SK-N-SH (cell line): ENCODE data around the gene CDS2. TPM values are rescaled to one million over a fixed set of nuclear protein-coding genes. Genes with fewer than 3 reads are reported as not detected.

Experiments used
- CTCF ChIA-PET: fragments of 300-600, 350-600 bp; formaldehyde crosslinking; extraction: SDS; loops from one replicate; lab custom pipeline; 2021; lab: Yijun Ruan, JAX
- POLR2A ChIA-PET: fragments of 350-600 bp; sonication (Branson Sonifier 250); formaldehyde crosslinking; extraction: SDS; loops from one replicate; lab custom pipeline; 2020; ENCODE audit warnings: antibody characterized with exemption, inconsistent platforms; lab: Yijun Ruan, JAX
- DNase-seq: peaks from one replicate; pipeline ENCODE4 v3.0.0; 2012
- H2AFZ ChIP-seq: fragments of 200-600 bp; sonication (generic); 2 replicates; pipeline ENCODE4 v1.8.1; 2016; ENCODE audit warnings: antibody characterized with exemption, mild to moderate bottlenecking, low read depth
- H3F3A ChIP-seq: fragments of 200-600 bp; sonication (generic); replicated peaks from 2 replicates; pipeline ENCODE3; 2016; ENCODE audit warnings: antibody characterized with exemption, mild to moderate bottlenecking; ENCODE audit not compliant: insufficient read depth
- H3K27ac ChIP-seq, 2 experiments: fragments of 200-500 bp in 1 of 2; fragments of 200-600 bp in 1 of 2; sonication (Bioruptor generic) in 1 of 2; sonication (generic), shearing (Covaris generic) in 1 of 2; 2 replicates each; pipeline versions ENCODE4 v1.5.1 to v1.6.1; 2014 to 2016; ENCODE audit warnings: low read depth in 2 of 2, inconsistent platforms in 1 of 2, low read length in 1 of 2, mild to moderate bottlenecking in 1 of 2, mixed read lengths in 1 of 2
- H3K27me3 ChIP-seq: fragments of 200-600 bp; sonication (generic), shearing (Covaris generic); 2 replicates; pipeline ENCODE4 v1.6.1; 2016; ENCODE audit warnings: mixed run types; ENCODE audit not compliant: insufficient read depth
- H3K36me3 ChIP-seq, 2 experiments: fragments of 200-500 bp in 1 of 2; fragments of 200-600 bp in 1 of 2; sonication (Bioruptor generic) in 1 of 2; sonication (generic) in 1 of 2; replicated peaks in 1 of 2; 2 replicates each; pipeline versions ENCODE3 to v1.5.1; 2014 to 2016; ENCODE audit warnings: low read length in 1 of 2, mild to moderate bottlenecking in 1 of 2; ENCODE audit not compliant: insufficient read depth in 2 of 2, control insufficient read depth in 1 of 2
- H3K4me1 ChIP-seq, 2 experiments: fragments of 200-500 bp in 1 of 2; fragments of 200-600 bp in 1 of 2; sonication (Bioruptor generic) in 1 of 2; sonication (generic), shearing (Covaris generic) in 1 of 2; 2 replicates each; pipeline versions ENCODE4 v1.5.1 to v1.6.1; 2014 to 2016; ENCODE audit warnings: low read depth in 1 of 2, low read length in 1 of 2, mixed run types in 1 of 2; ENCODE audit not compliant: insufficient read depth in 2 of 2, control insufficient read depth in 1 of 2
- H3K4me2 ChIP-seq: fragments of 200-600 bp; sonication (generic), shearing (Covaris generic); 2 replicates; pipeline ENCODE4 v1.6.1; 2017; ENCODE audit warnings: mixed run types
- H3K4me3 ChIP-seq, 2 experiments: fragments of 200-500 bp in 1 of 2; fragments of 200-600 bp in 1 of 2; sonication (Bioruptor generic) in 1 of 2; sonication (generic), shearing (Covaris generic) in 1 of 2; 2 replicates each; pipeline versions ENCODE4 v1.5.1 to v1.8.1; 2014 to 2016; ENCODE audit warnings: low read depth in 2 of 2, inconsistent platforms in 1 of 2, low read length in 1 of 2, mild to moderate bottlenecking in 1 of 2, mixed read lengths in 1 of 2, moderate library complexity in 1 of 2
- H3K79me2 ChIP-seq: fragments of 200-600 bp; sonication (generic); 2 replicates; pipeline ENCODE4 v1.8.1; 2017; ENCODE audit warnings: mild to moderate bottlenecking; ENCODE audit not compliant: insufficient read depth
- H3K9ac ChIP-seq: fragments of 200-600 bp; sonication (generic); 2 replicates; pipeline ENCODE4 v1.6.1; 2017; ENCODE audit warnings: mixed run types
- H3K9me2 ChIP-seq: fragments of 200-600 bp; sonication (generic); 2 replicates; pipeline ENCODE4 v1.6.1; 2017; ENCODE audit warnings: mixed run types
- H3K9me3 ChIP-seq: fragments of 200-600 bp; sonication (generic); 2 replicates; pipeline ENCODE4 v1.6.1; 2017; ENCODE audit warnings: mixed run types, mild to moderate bottlenecking, moderate library complexity
- H4K20me1 ChIP-seq: fragments of 200-600 bp; sonication (generic); 2 replicates; pipeline ENCODE4 v1.6.1; 2017; ENCODE audit warnings: mild to moderate bottlenecking, mixed run types; ENCODE audit not compliant: insufficient read depth
- CHD2 ChIP-seq: fragments of 150-350 bp; IDR thresholded peaks from 2 replicates; pipeline ENCODE4 v1.6.1; 2018; ENCODE audit warnings: low read length; ENCODE audit not compliant: partially characterized antibody
- CTCF ChIP-seq: fragments of 200-600 bp; sonication (generic); IDR thresholded peaks from 2 replicates; pipeline ENCODE4 v1.6.1; 2017; ENCODE audit warnings: antibody characterized with exemption, mild to moderate bottlenecking, moderate library complexity
- EP300 ChIP-seq, 2 experiments: IDR thresholded peaks; 2 replicates each; pipeline versions ENCODE4 v1.4.0 to v1.6.1; 2012; ENCODE audit warnings: borderline replicate concordance in 1 of 2, low read depth in 1 of 2, low read length in 1 of 2
- EZH2phosphoT487 ChIP-seq: fragments of 200-600 bp; sonication (generic); IDR thresholded peaks from 2 replicates; pipeline ENCODE4 v1.6.1; 2017; ENCODE audit warnings: low read depth, mixed run types, mild to moderate bottlenecking, antibody characterized with exemption, moderate library complexity, borderline replicate concordance
- FOSL2 ChIP-seq: IDR thresholded peaks from 2 replicates; pipeline ENCODE4 v1.4.0; 2012; ENCODE audit warnings: low read depth, mild to moderate bottlenecking, moderate library complexity, borderline replicate concordance
- FOXJ3 ChIP-seq: sonication (generic); formaldehyde crosslinking; IDR thresholded peaks from 2 replicates; pipeline ENCODE4 v1.5.1; 2020; ENCODE audit warnings: mild to moderate bottlenecking, missing genetic modification reagents
- FOXM1 ChIP-seq: IDR thresholded peaks from 2 replicates; pipeline ENCODE4 v1.4.0; 2012; ENCODE audit warnings: low read depth, mild to moderate bottlenecking
- GATA2 ChIP-seq: sonication (generic); formaldehyde crosslinking; IDR thresholded peaks from 2 replicates; pipeline ENCODE4 v1.5.0; 2020; ENCODE audit warnings: mild to moderate bottlenecking, missing genetic modification reagents
- POLR2AphosphoS5 ChIP-seq: IDR thresholded peaks from 2 replicates; pipeline ENCODE4 v1.6.1; 2012; ENCODE audit warnings: low read depth, low read length
- RAD21 ChIP-seq: IDR thresholded peaks from 2 replicates; pipeline ENCODE4 v1.6.1; 2012; ENCODE audit warnings: mild to moderate bottlenecking, low read length
- RFX5 ChIP-seq: IDR thresholded peaks from 2 replicates; pipeline ENCODE4 v1.6.1; 2012; ENCODE audit warnings: mild to moderate bottlenecking, improper control_type of control experiment, low read length
- RXRA ChIP-seq: IDR thresholded peaks from 2 replicates; pipeline ENCODE4 v1.4.0; 2012; ENCODE audit warnings: low read depth, mild to moderate bottlenecking, borderline replicate concordance
- SIN3A ChIP-seq: IDR thresholded peaks from 2 replicates; pipeline ENCODE4 v1.6.1; 2012; ENCODE audit warnings: low read depth, mild to moderate bottlenecking, low read length, moderate library complexity, borderline replicate concordance
- TAF1 ChIP-seq: IDR thresholded peaks from 2 replicates; pipeline ENCODE4 v1.6.1; 2012; ENCODE audit warnings: low read depth, mild to moderate bottlenecking, low read length, moderate library complexity, borderline replicate concordance
- USF2 ChIP-seq: fragments of 150-350 bp; IDR thresholded peaks from 2 replicates; pipeline ENCODE4 v1.6.1; 2017; ENCODE audit warnings: antibody characterized with exemption, low read length, low read depth, borderline replicate concordance
- YY1 ChIP-seq: IDR thresholded peaks from 2 replicates; pipeline ENCODE4 v1.4.0; 2012; ENCODE audit warnings: low read depth, mild to moderate bottlenecking
- WGBS: methylation state at CpG from one replicate; pipeline ENCODE4 v1.1.6; 2017; ENCODE audit warnings: low lambda C conversion rate; 5-methylcytosine and 5-hydroxymethylcytosine counted together
- polyA plus RNA-seq, 3 experiments: library from polyadenylated mRNA; depleted of rRNA; stranded (reverse); fragments of >200 nt; gene quantifications; 2 replicates each; pipeline ENCODE4 v1.2.3, GENCODE V29; 2012
- TF ChIP-seq, protein P1 (sequence below): IDR thresholded peaks from 2 replicates; pipeline ENCODE4 v1.4.0; 2012; ENCODE audit warnings: low read depth, borderline replicate concordance
- TF ChIP-seq, protein P2 (sequence below): IDR thresholded peaks from 2 replicates; pipeline ENCODE4 v1.4.0; 2012; ENCODE audit warnings: low read depth

CDS2 gene
- polyA plus RNA-seq, 1 of the 3 experiments (the other 2 are of a cell fraction): 13.9 TPM

DNA sequence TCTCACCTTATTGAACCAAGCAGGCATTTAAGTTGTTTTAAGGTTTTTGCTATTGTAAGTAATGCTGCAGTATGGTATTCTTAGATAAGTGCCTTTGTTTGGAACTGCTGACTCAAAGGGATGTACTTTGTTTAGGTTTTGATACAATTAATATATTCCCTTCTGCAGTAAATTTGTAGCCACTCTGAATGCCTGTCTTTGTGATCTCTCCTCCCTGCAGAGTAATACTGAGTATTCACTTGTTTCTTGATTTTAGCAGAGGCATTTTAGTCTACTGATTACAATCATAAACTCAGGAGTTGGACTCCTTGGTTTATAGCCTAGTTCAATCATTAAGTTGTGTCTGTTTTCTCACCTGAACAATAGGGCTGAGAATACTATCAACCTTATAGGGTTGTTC, 13.4 kb downstream of the CDS2 start (continued):
- no peak for TF ChIP-seq RFX5
- TF ChIP-seq FOSL2: no peak

GRCh38 chr20:5141615-5142014, 14.8 kb downstream of the CDS2 start:
- Histone ChIP-seq H4K20me1 (0 out of 2 replicates have a peak, but pooled peaks cover 17% of the 10 kb centered on the region), H2AFZ (no peak overlapping the region), H3K4me1 (no peaks in the 10 kb centered on the region), H3K4me3 (no peak overlapping the region), H3K9me2 (no peaks in the 10 kb centered on the region), H3F3A (no peaks in the 10 kb centered on the region), H3K27me3 (no peaks in the 10 kb centered on the region), H3K9ac (no peak overlapping the region), H3K9me3 (no peaks in the 10 kb centered on the region), H3K79me2 (peaks cover 76% of the 10 kb centered on the region), H3K27ac (no peak overlapping the region), H3K4me2 (no peak overlapping the region), H3K36me3 (peaks cover 0 to 9% of the 10 kb centered on the region in 2 experiments)
- 66% methylated on average over 2 of the region's 2 CpGs for WGBS
- DNase-seq: no peak
- ChIA-PET POLR2A (no interaction called here), CTCF (interaction anchor here (1.6 kb wide), 1 partner anchor 50 kb away, joined by 4 read pairs; no protein-coding TSS in a partner anchor)
- no peak for TF ChIP-seq POLR2AphosphoS5
- no peak for TF ChIP-seq USF2
- no peak for TF ChIP-seq FOSL2

- Histone ChIP-seq H3K27ac (no peak overlapping the region), H2AFZ (no peak overlapping the region), H3K79me2 (peaks cover 75% of the 10 kb centered on the region), H3F3A (no peaks in the 10 kb centered on the region), H3K4me3 (no peak overlapping the region), H3K9ac (no peak overlapping the region), H3K36me3 (peaks cover 0 to 9% of the 10 kb centered on the region in 2 experiments), H3K4me1 (no peaks in the 10 kb centered on the region), H3K9me3 (no peaks in the 10 kb centered on the region), H3K4me2 (no peak overlapping the region), H3K27me3 (no peaks in the 10 kb centered on the region), H3K9me2 (no peaks in the 10 kb centered on the region), H4K20me1 (0 out of 2 replicates have a peak, but pooled peaks cover 17% of the 10 kb centered on the region)
- 97% methylated on average over 5 of the region's 5 CpGs for WGBS
- DNase-seq: no peak
- POLR2A ChIA-PET: no interaction called here
- CTCF ChIA-PET: interaction anchor here (1.0 to 2.0 kb wide), 2 partner anchors 11 to 48 kb away, joined by 4 to 10 read pairs; no protein-coding TSS in a partner anchor
- no peak for TF ChIP-seq FOXJ3
- TF ChIP-seq USF2: no peak
- no peak for TF ChIP-seq RAD21
- TF ChIP-seq RXRA: no peak
- TF ChIP-seq EP300 (IDR thresholded peaks at IDR 0.05; ENCODE audit: borderline replicate concordance in 1 of 2, low read depth in 1 of 2, low read length in 1 of 2): no peak
- TF ChIP-seq, protein P1, sequence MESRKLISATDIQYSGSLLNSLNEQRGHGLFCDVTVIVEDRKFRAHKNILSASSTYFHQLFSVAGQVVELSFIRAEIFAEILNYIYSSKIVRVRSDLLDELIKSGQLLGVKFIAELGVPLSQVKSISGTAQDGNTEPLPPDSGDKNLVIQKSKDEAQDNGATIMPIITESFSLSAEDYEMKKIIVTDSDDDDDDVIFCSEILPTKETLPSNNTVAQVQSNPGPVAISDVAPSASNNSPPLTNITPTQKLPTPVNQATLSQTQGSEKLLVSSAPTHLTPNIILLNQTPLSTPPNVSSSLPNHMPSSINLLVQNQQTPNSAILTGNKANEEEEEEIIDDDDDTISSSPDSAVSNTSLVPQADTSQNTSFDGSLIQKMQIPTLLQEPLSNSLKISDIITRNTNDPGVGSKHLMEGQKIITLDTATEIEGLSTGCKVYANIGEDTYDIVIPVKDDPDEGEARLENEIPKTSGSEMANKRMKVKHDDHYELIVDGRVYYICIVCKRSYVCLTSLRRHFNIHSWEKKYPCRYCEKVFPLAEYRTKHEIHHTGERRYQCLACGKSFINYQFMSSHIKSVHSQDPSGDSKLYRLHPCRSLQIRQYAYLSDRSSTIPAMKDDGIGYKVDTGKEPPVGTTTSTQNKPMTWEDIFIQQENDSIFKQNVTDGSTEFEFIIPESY: no peak
- no peak for TF ChIP-seq TAF1
- no peak for TF ChIP-seq GATA2 (CRISPR knock-in tag)
- TF ChIP-seq FOXM1: no peak
- TF ChIP-seq, protein P2, sequence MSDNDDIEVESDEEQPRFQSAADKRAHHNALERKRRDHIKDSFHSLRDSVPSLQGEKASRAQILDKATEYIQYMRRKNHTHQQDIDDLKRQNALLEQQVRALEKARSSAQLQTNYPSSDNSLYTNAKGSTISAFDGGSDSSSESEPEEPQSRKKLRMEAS: no peak
- no peak for TF ChIP-seq SIN3A
- TF ChIP-seq CHD2: no peak
- TF ChIP-seq RFX5: no peak
- no peak for TF ChIP-seq FOSL2
- no peak for TF ChIP-seq CTCF
- TF ChIP-seq EZH2phosphoT487: no peak
- TF ChIP-seq YY1: no peak
These were observed 17.0 kb downstream of the CDS2 start for GRCh38 chr20:5143851-5144250.
